Neural progenitor cell (in vitro differentiated cells): ENCODE data around the gene HOXA13. TPM values are rescaled to one million over a fixed set of nuclear protein-coding genes. Genes with fewer than 3 reads are reported as not detected.

Source experiments
- DNase-seq: peaks from one replicate; pipeline ENCODE4 v3.0.0-alpha.2; 2016; ENCODE audit warnings: low spot score
- H2AFZ ChIP-seq: fragments of 200-600 bp; sonication (generic); replicated peaks from 2 replicates; pipeline ENCODE4 v1.6.1; 2016; ENCODE audit warnings: antibody characterized with exemption
- H3F3A ChIP-seq: fragments of 200-600 bp; sonication (generic); 2 replicates; pipeline ENCODE4 v1.6.1; 2016; ENCODE audit warnings: antibody characterized with exemption, low read depth
- H3K27ac ChIP-seq: fragments of 200-600 bp; sonication (generic); 2 replicates; pipeline ENCODE4 v1.5.1; 2016; ENCODE audit warnings: mild to moderate bottlenecking
- H3K27me3 ChIP-seq: fragments of 200-600 bp; sonication (generic); 2 replicates; pipeline ENCODE4 v1.6.1; 2016; ENCODE audit warnings: mild to moderate bottlenecking, moderate library complexity
- H3K36me3 ChIP-seq: fragments of 200-600 bp; sonication (generic); 2 replicates; pipeline ENCODE4 v1.5.1; 2016
- H3K4me1 ChIP-seq: fragments of 200-600 bp; sonication (generic); 2 replicates; pipeline ENCODE4 v1.6.1; 2016; ENCODE audit warnings: mixed run types
- H3K4me2 ChIP-seq: fragments of 200-600 bp; sonication (generic); 2 replicates; pipeline ENCODE4 v1.6.1; 2016
- H3K4me3 ChIP-seq: fragments of 200-600 bp; sonication (generic); 2 replicates; pipeline ENCODE4 v1.5.1; 2016
- H3K79me2 ChIP-seq: fragments of 200-600 bp; sonication (generic); 2 replicates; pipeline ENCODE4 v1.6.1; 2016; ENCODE audit warnings: low read depth
- H3K9ac ChIP-seq: fragments of 200-600 bp; sonication (generic); 2 replicates; pipeline ENCODE4 v1.6.1; 2016
- H3K9me3 ChIP-seq: fragments of 200-600 bp; sonication (generic); 2 replicates; pipeline ENCODE4 v1.5.1; 2016; ENCODE audit warnings: low read depth
- H4K20me1 ChIP-seq: fragments of 200-600 bp; sonication (generic); 2 replicates; pipeline ENCODE4 v1.6.1; 2016; ENCODE audit warnings: low read depth
- H3K27ac Mint-ChIP-seq: 3 replicates; pipeline ENCODE4 v1.8.0; 2021; ENCODE audit warnings: mixed read lengths
- H3K27me3 Mint-ChIP-seq: 2 replicates; pipeline ENCODE4 v1.8.0; 2022; ENCODE audit warnings: low read depth, mild to moderate bottlenecking, inconsistent platforms, moderate library complexity, mixed read lengths; ENCODE audit not compliant: insufficient read depth
- H3K36me3 Mint-ChIP-seq: 3 replicates; pipeline ENCODE4 v1.8.0; 2021; ENCODE audit warnings: mixed read lengths
- H3K4me1 Mint-ChIP-seq: 3 replicates; pipeline ENCODE4 v1.8.0; 2021; ENCODE audit warnings: mixed read lengths
- H3K4me3 Mint-ChIP-seq: 3 replicates; pipeline ENCODE4 v1.8.0; 2021; ENCODE audit warnings: mild to moderate bottlenecking, moderate library complexity, mixed read lengths
- H3K9me3 Mint-ChIP-seq: 3 replicates; pipeline ENCODE4 v1.8.0; 2020; ENCODE audit warnings: mixed read lengths
- CTCF ChIP-seq: fragments of 200-600 bp; sonication (generic); IDR thresholded peaks from 2 replicates; pipeline ENCODE4 v1.5.1; 2017; ENCODE audit warnings: antibody characterized with exemption, mild to moderate bottlenecking
- EZH2 ChIP-seq: fragments of 200-600 bp; sonication (generic); IDR thresholded peaks from 2 replicates; pipeline ENCODE4 v1.6.1; 2017; ENCODE audit warnings: antibody characterized with exemption, mild to moderate bottlenecking, moderate library complexity
- EZH2phosphoT487 ChIP-seq: fragments of 200-600 bp; sonication (generic); IDR thresholded peaks from 2 replicates; pipeline ENCODE4 v1.6.1; 2017; ENCODE audit warnings: antibody characterized with exemption
- total RNA-seq: library from RNA; depleted of rRNA; stranded (reverse); fragments of >200 nt; gene quantifications from 2 replicates; pipeline ENCODE4 v1.2.3, GENCODE V29; 2015; ENCODE audit warnings: low replicate concordance

Gene HOXA13
- total RNA-seq, 1 donor from 2014 or later, result not detected

DNA sequence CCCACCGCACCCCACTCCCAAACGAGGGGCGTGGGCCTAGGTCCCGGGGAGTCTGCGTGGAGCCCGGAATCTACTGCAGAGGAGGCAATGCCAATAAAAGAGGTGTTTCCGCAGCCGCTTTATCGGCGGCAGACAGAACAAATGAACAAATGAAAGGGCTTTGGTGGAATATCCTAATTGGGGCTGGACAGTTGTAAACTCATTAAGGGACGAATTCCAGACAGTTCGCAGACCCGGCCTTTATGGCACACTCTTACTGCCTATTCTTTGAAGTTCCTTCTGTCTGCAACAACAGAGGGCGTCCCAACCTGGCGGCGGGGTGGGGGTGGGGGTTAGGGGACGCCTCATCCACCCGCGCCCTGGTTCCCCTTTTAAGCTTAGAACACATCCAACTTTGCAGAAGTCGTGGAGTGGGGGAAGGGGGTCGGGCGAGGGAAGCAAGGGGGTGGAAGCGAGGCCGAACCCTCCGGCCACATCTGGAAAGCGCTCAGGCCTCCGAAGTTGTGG lies 38.6 kb downstream of the HOXA13 start:
- Histone ChIP-seq H3K9ac (no peak overlapping the region), H3K9me3 (no peaks in the 10 kb centered on the region), H3K27ac (no peak overlapping the region), H4K20me1 (peaks cover 55% of the 10 kb centered on the region), H3K36me3 (no peaks in the 10 kb centered on the region), H3K4me2 (peak overlapping the region; percentile 8), H3F3A (no peaks in the 10 kb centered on the region), H3K27me3 (peaks cover 100% of the 10 kb centered on the region), H3K79me2 (no peaks in the 10 kb centered on the region), H3K4me1 (no peaks in the 10 kb centered on the region), H3K4me3 (peak overlapping the region; percentile 47), H2AFZ (no peak overlapping the region)
- Mint-ChIP-seq H3K27me3 (peaks cover 88% of the 10 kb centered on the region), H3K36me3 (peaks cover 2% of the 10 kb centered on the region), H3K27ac (no peak overlapping the region), H3K9me3 (peaks cover 15% of the 10 kb centered on the region), H3K4me3 (peak overlapping the region; percentile 75), H3K4me1 (peaks cover 2% of the 10 kb centered on the region)
- no peak for DNase-seq
- TF ChIP-seq EZH2 (peak; percentile 91), CTCF (no peak), EZH2phosphoT487 (peak; percentile 78)

DNA sequence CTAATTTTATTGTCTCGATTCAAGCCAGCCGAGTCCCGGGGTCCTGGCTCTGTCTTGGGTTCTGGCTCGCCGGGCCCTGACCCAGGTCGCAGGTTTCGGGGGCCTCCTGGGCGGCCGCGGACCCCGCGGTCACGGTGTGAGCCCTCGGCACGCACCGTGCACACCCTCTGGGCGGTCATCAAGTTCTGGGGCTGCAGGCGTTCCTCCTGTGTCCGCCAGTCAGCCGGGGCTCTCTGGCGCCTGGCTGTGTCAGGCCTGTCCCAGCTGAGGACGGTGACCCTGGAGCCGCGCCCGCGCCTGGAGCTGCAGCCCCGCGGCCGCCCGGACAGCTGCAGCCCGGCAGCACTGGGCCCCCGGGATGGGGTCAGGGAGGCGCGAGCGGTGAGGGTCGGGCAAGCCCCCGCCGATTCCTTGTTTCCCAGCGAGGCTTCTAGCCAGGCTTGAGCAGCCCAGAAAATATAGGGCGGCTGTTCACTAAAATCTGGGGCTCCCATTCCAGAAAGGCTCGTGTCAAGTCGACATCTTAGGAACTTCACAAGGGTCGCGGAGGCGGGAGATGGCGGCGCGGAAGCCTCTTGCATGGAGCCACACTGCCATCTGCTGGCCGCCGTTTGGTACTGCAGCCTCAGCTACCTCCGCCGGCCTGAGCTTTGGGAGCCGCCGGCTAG lies 39.2 kb downstream of the HOXA13 start:
- H3K9ac ChIP-seq, result no peak overlapping the region
- H3K27me3 ChIP-seq, result peaks cover 100% of the 10 kb centered on the region
- Mint-ChIP-seq H3K27me3 (peaks cover 88% of the 10 kb centered on the region), H3K9me3 (peaks cover 15% of the 10 kb centered on the region), H3K27ac (no peak overlapping the region), H3K36me3 (peaks cover 2% of the 10 kb centered on the region), H3K4me1 (peaks cover 2% of the 10 kb centered on the region), H3K4me3 (peak overlapping the region; percentile 75)
- H3K4me3 ChIP-seq, result peak overlapping the region; percentile 47
- H2AFZ ChIP-seq, result peak overlapping the region; percentile 99
- peaks cover 55% of the 10 kb centered on the region for H4K20me1 ChIP-seq
- DNase-seq, result peak; percentile 94
- no peaks in the 10 kb centered on the region for H3F3A ChIP-seq
- TF ChIP-seq CTCF (peak; percentile 95), EZH2 (peak; percentile 98), EZH2phosphoT487 (peak; percentile 73)
- no peaks in the 10 kb centered on the region for H3K36me3 ChIP-seq
- H3K4me1 ChIP-seq, result no peaks in the 10 kb centered on the region
- peak overlapping the region; percentile 77 for H3K4me2 ChIP-seq
- H3K9me3 ChIP-seq, result no peaks in the 10 kb centered on the region
- no peaks in the 10 kb centered on the region for H3K79me2 ChIP-seq
- H3K27ac ChIP-seq, result no peak overlapping the region

DNA sequence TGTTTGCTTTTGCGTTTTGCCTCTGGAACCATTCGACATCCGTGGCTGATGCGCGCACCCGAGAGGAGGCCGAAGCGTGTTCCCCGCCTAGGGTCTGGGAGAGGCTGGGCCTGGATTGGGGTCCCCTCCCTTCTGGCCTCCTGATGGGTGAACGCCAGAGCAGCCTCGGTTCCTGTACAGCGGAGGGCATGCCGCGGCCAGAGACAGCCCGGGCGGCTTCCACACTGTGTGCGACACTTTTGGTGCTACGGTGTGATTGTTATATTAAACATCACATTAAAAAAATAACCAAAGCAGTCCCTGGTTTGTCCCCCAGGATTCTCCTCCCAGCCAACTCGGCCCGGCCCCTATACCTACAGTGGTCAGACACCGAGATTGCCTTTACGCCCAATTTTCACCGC lies 39.7 kb downstream of the HOXA13 start:
- H3K9ac ChIP-seq, result no peak overlapping the region
- no peaks in the 10 kb centered on the region for H3K9me3 ChIP-seq
- Mint-ChIP-seq H3K27ac (no peak overlapping the region), H3K27me3 (peaks cover 90% of the 10 kb centered on the region), H3K9me3 (peaks cover 15% of the 10 kb centered on the region), H3K4me3 (no peak overlapping the region), H3K4me1 (peaks cover 4% of the 10 kb centered on the region), H3K36me3 (peaks cover 2% of the 10 kb centered on the region)
- no peaks in the 10 kb centered on the region for H3K79me2 ChIP-seq
- peaks cover 55% of the 10 kb centered on the region for H4K20me1 ChIP-seq
- H3F3A ChIP-seq, result no peaks in the 10 kb centered on the region
- peak overlapping the region; percentile 77 for H3K4me2 ChIP-seq
- H3K27me3 ChIP-seq, result peaks cover 100% of the 10 kb centered on the region
- H2AFZ ChIP-seq, result peak overlapping the region; percentile 99
- TF ChIP-seq CTCF (no peak), EZH2phosphoT487 (no peak), EZH2 (no peak)
- H3K4me1 ChIP-seq, result no peaks in the 10 kb centered on the region
- H3K4me3 ChIP-seq, result peak overlapping the region; percentile 47
- no peak for DNase-seq
- no peak overlapping the region for H3K27ac ChIP-seq
- H3K36me3 ChIP-seq, result no peaks in the 10 kb centered on the region
